Fibroblast of the conjunctiva (primary cell): Measurements from ENCODE around the gene UQCRQ.

Source experiments
- DNase-seq: peaks from one replicate; pipeline ENCODE4 v3.0.0-alpha.2; 2010; ENCODE audit warnings: low read depth

UQCRQ gene

GRCh38 chr5:132916086-132916485 lies 49.6 kb downstream of the UQCRQ start:
- no peak for DNase-seq
